Calu3 (cell line): ENCODE results near the gene RNF169. TPM values are rescaled to one million over a fixed set of nuclear protein-coding genes. Genes with fewer than 3 reads are reported as not detected.
A peak's percentile ranks its signal among the peaks of the same experiment; 100 is the strongest.
"Not testable (repeated sequence)": the region's sequence is repeated elsewhere in the genome, so short reads cannot be mapped to it uniquely, and the experiment has no call there.

ENCODE experiments used
- BruUV-seq: library from RNA; stranded (reverse); fragments of 400-500 nt; replicated peaks from 2 replicates; lab custom pipeline; 2021; lab: Mats Ljungman, UMichigan
- CTCF ChIA-PET: fragments of 300-600 bp; sonication (Branson Sonifier 250); formaldehyde crosslinking; loops from one replicate; lab custom pipeline; 2022; ENCODE audit warnings: antibody characterized with exemption; lab: Charles Lee
- DNase-seq: peaks from one replicate; pipeline ENCODE4 v3.0.0; 2022
- H3K27ac Mint-ChIP-seq: one replicate; pipeline ENCODE4 v1.8.0; 2022; ENCODE audit warnings: mixed read lengths; ENCODE audit not compliant: unreplicated experiment
- H3K27me3 Mint-ChIP-seq: one replicate; pipeline ENCODE4 v1.8.0; 2022; ENCODE audit warnings: mixed read lengths; ENCODE audit not compliant: unreplicated experiment
- H3K36me3 Mint-ChIP-seq: one replicate; pipeline ENCODE4 v1.8.0; 2022; ENCODE audit warnings: mild to moderate bottlenecking, moderate library complexity, mixed read lengths; ENCODE audit not compliant: insufficient read depth, unreplicated experiment
- H3K4me1 Mint-ChIP-seq: one replicate; pipeline ENCODE4 v1.8.0; 2022; ENCODE audit warnings: mild to moderate bottlenecking, low read depth, mixed read lengths; ENCODE audit not compliant: unreplicated experiment
- H3K4me3 Mint-ChIP-seq: one replicate; pipeline ENCODE4 v1.8.0; 2022; ENCODE audit warnings: mild to moderate bottlenecking, low read depth, moderate library complexity, mixed read lengths; ENCODE audit not compliant: unreplicated experiment
- H3K9me3 Mint-ChIP-seq: one replicate; pipeline ENCODE4 v1.8.0; 2022; ENCODE audit warnings: low read depth, mixed read lengths; ENCODE audit not compliant: unreplicated experiment
- CTCF ChIP-seq: fragments of 200-600 bp; IDR thresholded peaks from one replicate; pipeline ENCODE4 v1.8.0; 2022; ENCODE audit warnings: antibody characterized with exemption; ENCODE audit not compliant: unreplicated experiment
- intact Hi-C: fragments of 100-400 bp; cut with micrococcal nuclease; formaldehyde crosslinking; loops from one replicate; pipeline ENCODE4 v1.10.0; 2022; ENCODE audit not compliant: unreplicated experiment
- total RNA-seq: library from RNA; stranded (reverse); gene quantifications from 2 replicates; pipeline ENCODE4 v1.2.3, GENCODE V29; 2022

RNF169 gene
- total RNA-seq, 1 experiment from 2014 or later = 22.5 TPM

GRCh38 chr11:74744277-74744676 is 4.4 kb upstream of the RNF169 start:
- TF ChIP-seq CTCF = no peak
- H3K27me3 Mint-ChIP-seq = peaks cover 19% of the 10 kb centered on the region
- no peak overlapping the region for H3K4me3 Mint-ChIP-seq
- H3K4me1 Mint-ChIP-seq = peaks cover 13% of the 10 kb centered on the region
- no peak overlapping the region for H3K27ac Mint-ChIP-seq
- H3K9me3 Mint-ChIP-seq = no peaks in the 10 kb centered on the region
- peaks cover 7% of the 10 kb centered on the region for H3K36me3 Mint-ChIP-seq
- CTCF ChIA-PET = no interaction called here
- no TSS peak for BruUV-seq
- DNase-seq = no peak
- intact Hi-C loops = no loop called here

- BruUV-seq = no TSS peak
- TF ChIP-seq CTCF = no peak
- intact Hi-C loops = no loop called here
- Mint-ChIP-seq H3K36me3 (peaks cover 17% of the 10 kb centered on the region), H3K4me3 (no peak overlapping the region), H3K4me1 (peaks cover 21% of the 10 kb centered on the region), H3K9me3 (no peaks in the 10 kb centered on the region), H3K27ac (no peak overlapping the region), H3K27me3 (peaks cover 14% of the 10 kb centered on the region)
- CTCF ChIA-PET = no interaction called here
- DNase-seq = no peak
Observed at GRCh38 chr11:74746868-74747267, 1.8 kb upstream of the RNF169 start.

- Mint-ChIP-seq H3K27me3 (no peaks in the 10 kb centered on the region), H3K36me3 (peaks cover 22% of the 10 kb centered on the region), H3K4me3 (peak overlapping the region; percentile 89), H3K4me1 (peaks cover 31% of the 10 kb centered on the region), H3K27ac (peak overlapping the region; percentile 73), H3K9me3 (no peaks in the 10 kb centered on the region)
- peak; percentile 54 for DNase-seq
- CTCF ChIA-PET = interaction anchor here (0.6 kb wide), 3 partner anchors 68 to 964 kb away, joined by 4 to 9 read pairs (median 5); no protein-coding TSS in a partner anchor
- no TSS peak for BruUV-seq
- no peak for TF ChIP-seq CTCF
- intact Hi-C loops = no loop called here
Observed at GRCh38 chr11:74749127-74749964, 697 bp downstream of the RNF169 start.

- intact Hi-C loops = no loop called here
- Mint-ChIP-seq H3K4me1 (peaks cover 34% of the 10 kb centered on the region), H3K27ac (peak overlapping the region; percentile 73), H3K27me3 (no peaks in the 10 kb centered on the region), H3K36me3 (peaks cover 22% of the 10 kb centered on the region), H3K4me3 (peak overlapping the region; percentile 89), H3K9me3 (no peaks in the 10 kb centered on the region)
- BruUV-seq = TSS peak; percentile 57
- no peak for TF ChIP-seq CTCF
- CTCF ChIA-PET = no interaction called here
- DNase-seq = no peak
Observed at GRCh38 chr11:74749965-74750296, 1.3 kb downstream of the RNF169 start.

GRCh38 chr11:74750598-74750997 is 1.9 kb downstream of the RNF169 start:
- CTCF ChIA-PET, H3K27me3 Mint-ChIP-seq, intact Hi-C loops, H3K9me3 Mint-ChIP-seq, H3K27ac Mint-ChIP-seq, BruUV-seq, DNase-seq: not testable (repeated sequence)
- Mint-ChIP-seq H3K4me3 (peak overlapping the region; percentile 89), H3K4me1 (peaks cover 40% of the 10 kb centered on the region), H3K36me3 (peaks cover 22% of the 10 kb centered on the region)
